ENCODE results near the gene CD44.

- TF ChIP-seq CTCF (IDR thresholded peaks at IDR 0.05): no peak
- TF ChIP-seq POLR2A (IDR thresholded peaks at IDR 0.05): no peak
Measured at GRCh38 chr11:35237351-35237750, 98.4 kb downstream of the CD44 start.
